HG03103 (cell line): ENCODE results near the gene VAX1.
A peak's percentile ranks its signal among the peaks of the same experiment; 100 is the strongest.
"Not testable (repeated sequence)": the region's sequence is repeated elsewhere in the genome, so short reads cannot be mapped to it uniquely, and the experiment has no call there.

ENCODE experiments used
- ATAC-seq: cut with Tn5 transposase; IDR thresholded peaks from one replicate; pipeline ENCODE4 v1.9.1; 2021; ENCODE audit warnings: low read depth; ENCODE audit not compliant: unreplicated experiment

VAX1 gene, protein sequence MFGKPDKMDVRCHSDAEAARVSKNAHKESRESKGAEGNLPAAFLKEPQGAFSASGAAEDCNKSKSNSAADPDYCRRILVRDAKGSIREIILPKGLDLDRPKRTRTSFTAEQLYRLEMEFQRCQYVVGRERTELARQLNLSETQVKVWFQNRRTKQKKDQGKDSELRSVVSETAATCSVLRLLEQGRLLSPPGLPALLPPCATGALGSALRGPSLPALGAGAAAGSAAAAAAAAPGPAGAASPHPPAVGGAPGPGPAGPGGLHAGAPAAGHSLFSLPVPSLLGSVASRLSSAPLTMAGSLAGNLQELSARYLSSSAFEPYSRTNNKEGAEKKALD

DNA sequence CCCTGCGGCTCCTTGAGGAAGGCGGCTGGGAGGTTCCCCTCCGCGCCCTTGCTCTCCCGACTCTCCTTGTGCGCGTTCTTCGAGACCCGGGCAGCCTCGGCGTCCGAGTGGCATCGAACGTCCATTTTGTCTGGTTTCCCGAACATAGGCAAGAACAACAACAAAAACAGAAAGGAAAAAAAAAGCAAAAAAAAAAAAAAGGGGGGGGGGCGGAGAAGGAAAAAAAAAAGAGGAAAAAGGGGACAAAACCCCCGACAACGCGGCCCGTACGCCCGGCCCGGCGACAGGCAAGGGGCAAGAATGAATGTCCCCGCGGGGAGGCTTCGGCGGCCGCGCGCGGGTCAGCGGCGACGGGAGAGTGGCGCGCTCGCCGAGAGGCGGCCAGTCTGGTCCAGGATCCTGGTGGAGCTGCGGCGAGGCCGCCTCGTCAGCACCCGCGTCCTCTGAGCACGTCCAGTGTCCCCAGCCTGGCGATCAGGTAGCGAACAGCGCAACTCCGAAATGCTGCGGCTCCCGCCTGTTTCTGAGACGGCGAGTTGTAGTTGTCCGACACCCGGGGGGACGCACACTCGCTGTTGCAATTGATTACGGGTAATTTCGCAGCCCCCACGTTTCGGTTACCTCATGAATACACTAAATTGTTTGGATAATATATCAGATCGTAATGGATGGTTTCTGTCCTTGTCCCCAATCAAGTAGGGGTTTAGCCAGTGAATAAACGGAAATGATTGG lies at the start of gene VAX1:
TSS of gene VAX1 (minus strand) at position 360 of the 732 bp plus-strand sequence. CDS start at position 146, 214 bp downstream.
- no peak for ATAC-seq

DNA sequence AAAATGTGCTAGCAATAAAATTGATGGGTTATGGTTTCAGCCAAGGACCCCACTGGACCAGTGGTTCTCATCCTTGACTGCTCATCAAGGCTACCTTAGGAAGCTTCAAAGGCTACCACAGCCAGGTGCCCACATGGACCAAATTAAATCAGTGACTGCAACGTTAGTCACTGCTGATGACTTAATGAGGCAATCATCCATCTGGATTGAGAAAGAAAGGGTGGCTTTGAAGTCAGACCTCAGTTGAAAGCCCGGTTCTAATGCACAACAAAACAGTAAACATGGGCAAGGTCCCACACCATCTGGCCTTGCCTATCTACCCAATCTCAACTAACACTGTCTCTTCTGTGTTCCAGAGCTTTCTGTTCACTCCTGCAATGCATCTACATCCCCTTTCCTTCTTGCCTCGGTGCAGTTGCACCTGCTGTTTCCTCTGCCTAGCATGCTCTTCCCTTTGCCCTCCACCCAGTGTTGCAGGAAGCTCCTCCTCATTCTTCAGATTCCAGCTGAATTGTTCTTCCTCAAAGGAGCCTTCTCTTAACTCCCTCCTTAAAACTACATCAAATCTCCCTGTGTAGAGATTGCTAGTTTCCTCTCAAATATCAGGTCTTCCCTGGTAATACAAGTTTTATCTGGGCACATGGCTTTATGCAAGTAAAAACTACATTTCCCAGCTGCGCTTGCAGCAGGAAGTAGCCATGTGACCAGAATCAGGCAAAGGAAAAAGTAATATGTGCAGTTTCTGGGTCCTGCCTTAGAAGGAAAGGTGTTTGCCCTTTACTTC lies 49.0 kb upstream of the VAX1 start:
- ATAC-seq, result no peak

DNA sequence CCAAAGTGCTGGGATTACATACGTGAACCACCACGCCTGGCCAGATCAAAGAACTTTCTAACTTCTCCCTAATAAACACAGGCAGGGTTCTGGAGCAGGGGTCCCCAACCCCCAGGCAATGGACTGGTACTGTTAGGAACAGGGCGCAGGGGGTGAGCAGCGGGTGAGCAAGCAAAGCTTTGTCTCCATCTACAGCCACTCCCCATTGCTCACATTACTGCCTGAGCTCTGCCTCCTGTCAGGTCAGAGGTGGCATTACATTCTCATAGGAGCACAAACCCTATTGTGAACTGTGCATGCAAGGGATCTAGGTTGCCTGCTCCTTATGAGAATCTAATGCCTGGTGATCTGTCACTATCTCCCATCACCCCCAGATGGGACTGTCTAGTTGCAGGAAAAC lies 47.7 kb upstream of the VAX1 start:
- not testable (repeated sequence) for ATAC-seq

DNA sequence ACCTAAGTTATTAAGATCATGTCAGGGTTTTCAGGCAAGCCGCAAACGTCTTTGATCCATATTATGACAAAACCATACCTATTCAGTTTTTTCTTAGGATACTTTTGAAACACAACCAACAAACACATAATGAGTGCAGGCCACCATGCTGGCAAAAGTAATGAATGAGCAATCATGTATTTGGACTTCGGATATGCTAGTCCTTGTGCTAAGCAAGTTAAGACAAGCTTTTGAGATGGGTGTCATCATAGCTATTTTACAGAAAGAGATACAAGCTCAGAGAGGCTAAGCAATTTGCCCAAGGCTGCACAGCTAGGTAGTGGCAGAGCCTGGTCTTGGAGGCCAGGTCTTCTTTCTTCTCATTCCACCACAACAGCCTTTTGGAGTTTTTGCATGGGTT lies 46.8 kb upstream of the VAX1 start:
- ATAC-seq, result no peak

DNA sequence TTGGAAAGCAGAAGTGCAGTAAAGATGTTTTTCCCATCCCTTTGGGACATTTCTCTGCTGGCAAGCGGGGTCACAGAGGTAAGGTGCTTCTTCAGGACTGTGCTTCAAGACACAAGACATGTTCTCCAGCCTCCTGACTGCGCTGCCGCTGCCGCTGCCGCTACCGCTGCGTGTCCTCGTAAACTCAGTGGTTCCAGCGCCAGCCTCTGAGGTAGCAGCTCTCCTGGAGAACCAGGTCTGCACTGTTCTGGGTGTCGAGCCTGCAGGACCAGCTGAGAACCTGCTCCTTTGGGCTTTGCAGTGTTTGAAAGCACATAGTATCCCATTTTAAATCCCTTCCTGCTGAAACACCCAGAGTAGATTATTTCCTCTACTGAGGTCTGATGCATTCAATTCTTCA lies 46.2 kb upstream of the VAX1 start:
- ATAC-seq, result no peak

DNA sequence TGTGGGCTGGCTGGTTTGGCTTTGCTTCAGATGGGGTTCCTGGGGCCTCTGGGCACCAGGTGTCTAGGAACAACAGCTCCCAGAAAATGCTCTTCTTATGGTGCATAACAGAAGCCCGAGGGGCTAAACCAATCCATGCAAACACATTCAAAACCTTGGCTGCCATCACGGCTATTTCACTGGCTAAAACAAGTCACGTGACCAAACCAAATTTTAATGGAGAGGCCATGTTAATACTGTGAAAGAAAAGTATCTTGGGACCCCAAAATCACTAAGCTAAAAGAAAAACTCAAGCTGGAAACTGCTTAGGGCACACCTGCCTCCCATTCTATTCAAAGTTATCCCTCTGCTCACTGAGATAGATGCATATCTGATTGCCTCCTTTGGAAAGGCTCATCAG lies 40.1 kb upstream of the VAX1 start:
- ATAC-seq, result no peak

DNA sequence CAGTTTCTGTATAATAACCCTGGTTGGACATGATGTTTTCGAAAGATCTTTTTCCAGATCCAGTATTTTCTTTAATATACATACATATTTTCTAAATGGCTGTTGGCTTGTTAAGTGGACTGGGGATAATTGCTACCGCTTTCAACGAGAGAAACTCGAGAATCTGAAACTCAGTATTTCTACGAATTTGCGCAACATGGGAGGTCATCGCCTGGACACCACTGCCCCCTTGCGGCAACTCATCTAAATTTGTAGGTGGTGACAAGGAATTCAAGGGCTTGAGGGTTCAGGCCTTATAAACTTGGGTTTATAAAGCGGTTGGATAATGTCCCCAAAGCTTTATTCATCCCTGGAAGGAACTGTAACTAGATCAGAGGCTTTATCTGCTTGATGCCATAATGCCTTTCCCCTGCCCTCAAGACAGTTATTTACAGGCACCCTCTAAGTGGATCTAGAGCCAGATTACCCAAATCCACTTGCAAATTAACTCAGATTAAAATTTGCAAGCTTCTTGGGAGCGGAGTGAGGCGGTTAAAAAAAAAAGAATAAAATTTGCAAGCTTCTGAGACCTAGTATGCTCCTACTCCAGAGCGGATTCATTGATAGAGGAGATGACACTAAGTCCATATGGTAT lies 37.9 kb upstream of the VAX1 start:
- peak; percentile 48 for ATAC-seq

DNA sequence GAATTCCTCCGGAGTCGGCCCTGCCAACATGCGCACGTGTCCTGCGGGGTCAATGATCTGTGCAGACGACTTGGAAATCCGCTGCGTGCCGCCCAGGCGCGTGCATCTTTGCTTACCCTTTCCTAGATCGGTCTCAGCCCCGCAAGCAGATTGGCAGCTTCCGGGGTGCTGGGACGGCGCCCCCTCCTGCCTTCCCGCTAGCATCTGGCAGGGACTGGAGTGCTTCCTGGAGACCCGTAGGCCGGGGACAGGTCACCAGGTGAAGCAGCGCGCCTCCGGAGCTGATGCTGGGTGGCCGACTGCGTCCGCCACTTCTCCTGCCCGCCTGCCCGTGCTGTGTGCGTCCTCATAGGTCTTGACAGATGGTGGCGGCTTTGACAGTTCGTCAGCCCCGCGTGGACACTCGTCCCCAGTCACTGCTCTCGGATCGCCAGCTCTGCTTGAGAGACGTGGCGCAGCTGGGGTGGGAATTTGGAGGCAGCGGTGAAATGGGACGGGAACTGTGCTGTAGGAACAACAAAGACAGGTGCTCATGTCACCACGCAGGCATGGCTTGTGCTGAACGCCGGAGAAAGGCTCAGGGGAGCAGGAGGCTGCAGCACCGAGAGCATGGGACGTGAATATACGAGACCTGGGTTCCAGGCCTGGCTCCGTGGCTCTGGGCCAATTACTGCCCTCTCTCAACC lies 37.3 kb upstream of the VAX1 start:
- ATAC-seq, result peak; percentile 27

DNA sequence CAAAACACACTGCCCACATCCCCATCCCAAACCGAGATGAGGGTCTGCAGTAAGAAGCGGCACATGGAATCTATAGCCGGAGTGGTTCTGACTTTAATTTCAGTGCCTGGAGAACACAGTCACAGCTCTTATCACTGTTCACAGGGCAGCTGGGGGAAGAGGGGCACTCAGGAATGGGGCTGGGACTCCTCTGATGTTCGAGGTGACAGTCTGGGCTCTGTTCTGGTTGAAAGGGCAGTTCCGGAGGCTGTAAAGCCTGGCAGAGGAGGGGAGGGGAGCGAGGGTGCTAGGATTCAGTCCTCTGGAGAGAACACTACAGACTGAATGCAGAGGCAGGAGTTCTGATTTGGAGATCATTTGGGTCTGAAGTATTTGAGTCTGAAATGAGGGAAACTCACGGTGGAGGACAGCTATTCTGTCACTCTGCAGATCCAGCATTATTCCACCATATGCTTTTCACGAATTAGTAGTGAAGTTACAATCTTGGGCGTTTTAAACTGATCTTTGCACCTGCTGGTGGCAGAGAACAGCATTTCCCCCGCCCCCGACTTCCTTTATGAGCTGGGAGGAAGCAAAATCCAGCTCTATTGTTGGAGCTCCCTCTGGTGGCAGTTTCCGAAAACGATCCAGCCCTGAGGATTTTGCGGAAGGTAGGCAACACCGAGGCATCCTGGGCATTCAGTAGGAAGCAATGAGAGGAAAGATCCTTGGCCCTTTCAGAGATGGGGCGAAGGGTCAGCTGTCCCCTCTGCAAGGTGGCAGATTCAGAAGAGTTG lies 36.6 kb upstream of the VAX1 start:
- ATAC-seq, result peak; percentile 69

DNA sequence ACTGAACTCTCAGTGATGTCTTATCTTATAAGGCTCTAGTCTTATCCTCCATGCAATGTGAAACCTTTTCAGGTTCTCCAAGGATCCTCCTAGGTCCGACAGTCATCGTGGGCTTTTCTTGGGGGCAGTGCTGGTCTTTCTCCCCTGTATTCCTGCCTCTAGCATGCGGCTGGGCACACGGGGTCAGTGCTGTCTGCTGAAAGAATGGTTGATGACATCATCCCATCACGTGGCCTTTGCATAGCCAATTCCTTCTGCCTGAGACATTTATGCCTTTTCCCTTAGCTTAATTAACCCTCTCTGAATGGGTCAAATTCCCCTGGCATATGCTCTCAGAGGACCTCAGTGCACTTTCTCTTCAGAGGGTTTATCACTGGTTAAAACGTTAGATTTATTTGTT lies 32.2 kb upstream of the VAX1 start:
- no peak for ATAC-seq

DNA sequence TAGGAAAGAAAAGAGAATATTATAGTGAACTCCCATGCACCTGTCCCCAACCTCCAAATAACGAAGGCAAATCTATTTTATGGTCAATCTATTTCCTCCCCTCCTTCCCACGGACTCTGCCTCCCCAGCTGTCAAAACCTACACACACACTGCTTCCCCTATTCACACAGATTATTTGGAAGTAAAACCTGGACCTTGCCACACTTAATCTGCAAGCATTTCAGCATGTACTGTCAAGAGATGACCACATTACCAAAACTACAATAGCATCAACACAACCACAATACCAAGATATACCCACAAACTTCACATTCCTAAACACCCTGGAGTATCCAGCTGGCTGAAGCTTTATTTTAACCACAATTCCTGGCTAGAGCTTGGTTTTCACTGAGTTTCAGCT lies 31.4 kb upstream of the VAX1 start:
- no peak for ATAC-seq

DNA sequence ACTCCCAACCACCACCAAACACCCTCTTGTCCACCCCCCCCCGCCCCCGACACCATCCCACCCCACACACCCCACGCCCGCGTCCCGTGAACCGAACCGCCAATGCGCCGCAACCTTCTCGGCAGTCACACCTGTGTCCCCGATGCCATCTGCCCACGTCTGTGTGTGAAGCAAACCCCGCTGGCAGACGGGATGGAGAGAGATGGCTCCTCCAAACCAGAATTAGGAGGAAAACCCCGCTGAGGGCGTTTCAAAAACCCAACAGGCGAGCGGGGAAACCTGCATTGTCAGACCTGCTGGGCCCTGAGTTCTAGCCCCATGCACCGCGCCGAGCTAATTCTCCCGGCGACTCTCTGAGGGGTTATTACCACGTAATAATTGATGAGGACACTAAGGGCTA lies 30.7 kb upstream of the VAX1 start:
- no peak for ATAC-seq

DNA sequence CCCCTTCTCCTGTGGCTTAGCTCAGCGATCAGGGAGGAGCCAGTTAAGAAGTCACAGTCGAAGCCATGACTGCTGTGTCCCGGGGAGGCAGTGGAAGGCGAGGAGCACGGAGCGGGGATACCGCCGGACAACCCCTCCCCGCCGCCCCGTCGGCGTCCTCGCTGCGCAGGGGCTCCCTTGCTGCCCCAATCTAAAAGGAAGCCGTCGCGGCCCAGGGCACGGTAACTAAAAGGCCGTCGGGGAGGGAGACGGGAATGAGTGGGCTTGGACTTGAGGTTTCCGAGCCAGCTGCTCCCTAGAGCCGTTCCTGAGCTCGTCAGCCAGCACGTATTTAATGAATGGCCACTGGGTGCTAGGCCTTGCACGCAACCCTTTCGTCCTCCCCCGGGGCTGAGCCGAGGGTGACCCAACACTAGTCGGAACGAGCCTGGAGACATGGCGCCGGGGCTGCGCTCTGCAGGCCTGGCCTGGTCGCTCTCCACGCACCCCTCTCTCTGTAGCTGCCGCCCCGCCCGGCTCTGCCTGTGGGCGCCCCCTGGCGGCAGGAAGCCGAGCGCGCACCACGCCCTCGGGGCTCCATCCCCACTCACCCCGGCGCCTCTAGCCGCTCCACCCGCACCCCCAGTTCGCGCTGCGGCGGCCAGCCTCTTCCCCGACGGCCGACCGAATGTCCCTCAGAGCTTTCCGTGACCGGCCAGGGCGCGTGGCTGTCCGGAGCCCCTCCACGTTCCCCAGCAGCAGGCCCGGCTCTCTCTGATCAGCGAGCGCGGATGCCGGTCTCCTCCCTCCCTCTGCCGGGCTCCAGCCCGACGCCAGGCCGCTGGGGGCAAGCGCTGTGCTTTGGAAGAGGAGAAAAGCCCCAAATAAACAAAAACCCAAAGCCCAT lies 30.0 kb upstream of the VAX1 start:
- peak; percentile 94 for ATAC-seq

DNA sequence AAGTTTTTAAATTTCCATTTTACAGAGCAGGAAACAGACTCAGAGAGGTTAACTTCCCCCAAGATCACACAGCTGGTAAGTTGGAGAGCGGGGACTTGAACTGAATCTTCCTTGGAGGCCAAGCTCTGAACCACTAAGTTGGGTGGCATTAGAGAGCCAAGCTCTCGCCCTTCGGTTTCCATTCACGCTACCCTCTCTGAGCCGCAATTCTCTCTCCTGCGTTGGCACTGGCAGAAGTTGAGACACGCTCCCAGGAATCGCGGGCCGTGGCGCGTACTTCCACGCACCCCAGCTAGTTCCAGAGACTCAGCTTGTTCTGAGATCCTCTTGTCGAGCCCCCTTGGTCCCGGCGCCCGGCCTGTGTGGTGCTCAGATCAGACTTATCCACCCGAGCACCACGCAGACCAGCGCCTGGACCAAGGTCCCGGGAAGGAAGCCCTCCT lies 29.3 kb upstream of the VAX1 start:
- no peak for ATAC-seq

DNA sequence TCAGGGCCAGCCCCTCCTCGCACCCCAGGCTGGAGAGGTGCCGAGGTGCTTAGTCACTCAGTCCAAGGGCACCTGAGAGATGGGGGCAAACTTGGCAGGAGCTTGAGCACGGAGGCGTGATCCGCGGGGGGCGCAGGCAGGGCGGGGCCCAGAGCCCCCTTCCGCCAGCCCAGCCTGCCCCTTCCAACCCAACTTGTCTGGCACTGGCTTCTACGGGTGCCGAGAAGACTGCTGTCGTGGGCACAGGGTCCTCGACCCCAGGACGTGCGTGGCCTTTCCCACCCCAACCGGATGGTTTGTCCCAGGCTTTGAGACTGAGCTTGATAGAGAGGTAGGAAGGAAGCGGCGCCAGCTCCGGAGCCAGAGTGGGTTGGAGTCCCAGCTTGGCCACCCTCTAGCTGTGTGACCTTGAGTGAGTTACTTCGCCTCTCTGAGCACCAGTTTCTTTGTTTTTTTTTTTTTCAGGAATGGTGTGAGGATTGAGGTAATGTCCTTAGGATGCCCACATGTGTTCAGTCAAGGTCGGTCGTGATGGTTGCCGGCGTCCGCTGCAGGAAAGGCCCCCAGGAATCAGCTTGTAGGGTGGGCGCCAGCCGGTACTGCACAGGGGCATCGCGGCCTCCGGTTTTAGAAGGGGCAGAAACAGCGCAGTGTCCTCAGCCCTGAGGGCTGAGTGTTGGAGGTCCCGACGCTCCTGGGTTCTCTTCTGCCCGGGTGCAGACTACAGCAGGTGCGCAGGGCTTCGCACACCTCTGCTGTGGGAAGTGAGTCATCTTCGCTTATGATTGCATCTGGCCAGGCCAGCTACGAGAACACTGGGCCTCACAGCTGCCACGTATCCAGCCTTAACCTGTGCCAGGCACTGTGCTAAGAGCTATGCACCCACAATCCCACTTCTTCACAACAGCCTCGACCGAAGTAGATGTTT lies 28.6 kb upstream of the VAX1 start:
- no peak for ATAC-seq

DNA sequence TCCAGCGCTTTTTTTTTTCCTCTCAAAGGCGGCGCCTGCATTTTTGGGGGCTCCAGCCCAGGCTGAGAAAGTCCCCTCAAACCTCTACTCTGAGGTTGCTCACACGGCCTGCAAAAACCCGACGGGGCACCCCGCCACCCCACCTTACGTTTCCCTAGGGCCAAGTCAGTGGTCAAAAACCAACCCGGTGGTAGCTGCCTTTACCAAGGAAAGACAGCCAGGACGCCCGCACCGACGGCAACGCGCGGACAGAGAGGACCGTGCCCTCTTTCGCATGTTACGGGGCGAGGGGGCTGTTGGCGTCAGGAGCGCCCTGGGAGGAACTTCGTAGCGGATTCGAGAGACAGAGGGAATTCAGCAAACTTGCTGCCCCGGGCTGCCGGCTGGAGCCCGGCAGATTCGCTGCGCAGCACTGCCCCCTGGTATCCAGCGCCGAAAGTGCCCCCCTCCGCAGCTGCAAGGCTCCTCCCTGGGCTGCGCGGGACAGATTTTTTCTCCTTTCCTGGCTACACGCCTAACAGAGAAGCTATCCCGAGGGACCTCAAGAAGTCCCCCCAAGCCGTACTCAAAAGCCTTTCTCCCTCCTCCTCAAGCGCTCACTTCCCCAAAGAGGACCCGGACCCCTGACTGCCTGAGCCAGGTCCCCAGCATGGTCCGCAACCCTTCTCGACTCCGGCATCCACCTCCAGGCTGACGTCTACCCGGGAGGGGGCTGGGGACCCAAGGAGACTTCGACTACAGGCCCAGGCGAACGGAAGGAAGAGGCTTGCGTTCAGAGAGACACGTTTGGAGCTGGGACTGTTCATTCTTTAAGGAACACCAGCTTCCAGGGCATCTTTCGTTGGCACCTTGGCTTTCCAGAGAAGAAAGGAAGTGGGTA lies 27.7 kb upstream of the VAX1 start:
- ATAC-seq, result no peak
